HL-60 (cell line): ENCODE data around the gene PCSK2.

Experiments
- DNase-seq, 2 experiments: peaks; one replicate each; pipeline ENCODE4 v3.0.0-alpha.2; 2010 to 2020; ENCODE audit warnings: low read depth in 1 of 2, low spot score in 1 of 2
- H3K27ac ChIP-seq: fragments of 250-450 bp; sonication (Bioruptor Pico); replicated peaks from 2 replicates; pipeline ENCODE4 v1.5.1; 2020; ENCODE audit warnings: mild to moderate bottlenecking, moderate library complexity
- H3K27me3 ChIP-seq: fragments of 250-450 bp; sonication (Bioruptor Pico); 2 replicates; pipeline ENCODE4 v1.5.1; 2021; ENCODE audit warnings: mild to moderate bottlenecking, moderate library complexity; ENCODE audit not compliant: insufficient read depth, poor library complexity, severe bottlenecking
- H3K4me3 ChIP-seq: replicated peaks from 2 replicates; pipeline ENCODE4 v1.5.1; 2011; ENCODE audit warnings: mild to moderate bottlenecking, control low read depth, low read length; ENCODE audit not compliant: insufficient read depth
- GABPA ChIP-seq: IDR thresholded peaks from 2 replicates; pipeline ENCODE4 v1.6.1; 2012; ENCODE audit warnings: low read depth
- POLR2AphosphoS5 ChIP-seq: IDR thresholded peaks from 2 replicates; pipeline ENCODE4 v1.6.1; 2012; ENCODE audit warnings: low read depth
- SPI1 ChIP-seq: IDR thresholded peaks from 2 replicates; pipeline ENCODE4 v1.6.1; 2012; ENCODE audit warnings: low read depth, mild to moderate bottlenecking, borderline replicate concordance
- TF ChIP-seq, protein P1 (sequence below): IDR thresholded peaks from one replicate; pipeline ENCODE4 v1.5.1; 2011; ENCODE audit warnings: low read length, control low read depth, inconsistent platforms; ENCODE audit not compliant: insufficient read depth
- TF ChIP-seq, protein P2 (sequence below): IDR thresholded peaks from 2 replicates; pipeline ENCODE4 v1.6.1; 2012; ENCODE audit warnings: low read depth; ENCODE audit not compliant: insufficient replicate concordance

The PCSK2 gene

DNA sequence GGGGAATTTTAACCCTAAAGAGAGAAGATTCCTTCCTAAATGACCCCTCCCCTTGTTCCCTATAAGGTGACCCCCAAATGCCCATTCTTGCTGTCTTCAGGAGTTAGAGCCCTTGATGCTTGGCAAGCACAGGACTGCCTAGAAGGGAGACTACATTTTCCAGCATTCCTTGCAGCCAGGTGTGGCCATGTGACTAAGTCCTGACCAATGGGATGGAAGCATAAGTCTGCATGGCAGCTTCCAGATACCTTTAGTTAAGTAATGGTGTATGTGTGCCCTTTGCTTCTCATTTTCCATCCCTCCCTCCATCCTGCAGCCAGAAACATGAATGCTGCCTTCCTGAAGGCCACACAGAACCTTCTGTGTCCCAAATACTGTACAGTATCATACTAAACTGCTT is 298.8 kb downstream of the PCSK2 start:
- TF ChIP-seq, protein P1, sequence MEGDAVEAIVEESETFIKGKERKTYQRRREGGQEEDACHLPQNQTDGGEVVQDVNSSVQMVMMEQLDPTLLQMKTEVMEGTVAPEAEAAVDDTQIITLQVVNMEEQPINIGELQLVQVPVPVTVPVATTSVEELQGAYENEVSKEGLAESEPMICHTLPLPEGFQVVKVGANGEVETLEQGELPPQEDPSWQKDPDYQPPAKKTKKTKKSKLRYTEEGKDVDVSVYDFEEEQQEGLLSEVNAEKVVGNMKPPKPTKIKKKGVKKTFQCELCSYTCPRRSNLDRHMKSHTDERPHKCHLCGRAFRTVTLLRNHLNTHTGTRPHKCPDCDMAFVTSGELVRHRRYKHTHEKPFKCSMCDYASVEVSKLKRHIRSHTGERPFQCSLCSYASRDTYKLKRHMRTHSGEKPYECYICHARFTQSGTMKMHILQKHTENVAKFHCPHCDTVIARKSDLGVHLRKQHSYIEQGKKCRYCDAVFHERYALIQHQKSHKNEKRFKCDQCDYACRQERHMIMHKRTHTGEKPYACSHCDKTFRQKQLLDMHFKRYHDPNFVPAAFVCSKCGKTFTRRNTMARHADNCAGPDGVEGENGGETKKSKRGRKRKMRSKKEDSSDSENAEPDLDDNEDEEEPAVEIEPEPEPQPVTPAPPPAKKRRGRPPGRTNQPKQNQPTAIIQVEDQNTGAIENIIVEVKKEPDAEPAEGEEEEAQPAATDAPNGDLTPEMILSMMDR, result no peak
- TF ChIP-seq GABPA, result no peak
- no peak for TF ChIP-seq POLR2AphosphoS5
- TF ChIP-seq SPI1, result no peak
- TF ChIP-seq, protein P2, sequence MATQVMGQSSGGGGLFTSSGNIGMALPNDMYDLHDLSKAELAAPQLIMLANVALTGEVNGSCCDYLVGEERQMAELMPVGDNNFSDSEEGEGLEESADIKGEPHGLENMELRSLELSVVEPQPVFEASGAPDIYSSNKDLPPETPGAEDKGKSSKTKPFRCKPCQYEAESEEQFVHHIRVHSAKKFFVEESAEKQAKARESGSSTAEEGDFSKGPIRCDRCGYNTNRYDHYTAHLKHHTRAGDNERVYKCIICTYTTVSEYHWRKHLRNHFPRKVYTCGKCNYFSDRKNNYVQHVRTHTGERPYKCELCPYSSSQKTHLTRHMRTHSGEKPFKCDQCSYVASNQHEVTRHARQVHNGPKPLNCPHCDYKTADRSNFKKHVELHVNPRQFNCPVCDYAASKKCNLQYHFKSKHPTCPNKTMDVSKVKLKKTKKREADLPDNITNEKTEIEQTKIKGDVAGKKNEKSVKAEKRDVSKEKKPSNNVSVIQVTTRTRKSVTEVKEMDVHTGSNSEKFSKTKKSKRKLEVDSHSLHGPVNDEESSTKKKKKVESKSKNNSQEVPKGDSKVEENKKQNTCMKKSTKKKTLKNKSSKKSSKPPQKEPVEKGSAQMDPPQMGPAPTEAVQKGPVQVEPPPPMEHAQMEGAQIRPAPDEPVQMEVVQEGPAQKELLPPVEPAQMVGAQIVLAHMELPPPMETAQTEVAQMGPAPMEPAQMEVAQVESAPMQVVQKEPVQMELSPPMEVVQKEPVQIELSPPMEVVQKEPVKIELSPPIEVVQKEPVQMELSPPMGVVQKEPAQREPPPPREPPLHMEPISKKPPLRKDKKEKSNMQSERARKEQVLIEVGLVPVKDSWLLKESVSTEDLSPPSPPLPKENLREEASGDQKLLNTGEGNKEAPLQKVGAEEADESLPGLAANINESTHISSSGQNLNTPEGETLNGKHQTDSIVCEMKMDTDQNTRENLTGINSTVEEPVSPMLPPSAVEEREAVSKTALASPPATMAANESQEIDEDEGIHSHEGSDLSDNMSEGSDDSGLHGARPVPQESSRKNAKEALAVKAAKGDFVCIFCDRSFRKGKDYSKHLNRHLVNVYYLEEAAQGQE, result no peak
- DNase-seq, result peak in 1 of 2 experiments; percentile 24
- H3K27me3 ChIP-seq, result no peaks in the 10 kb centered on the region
- no peak overlapping the region for H3K4me3 ChIP-seq
- H3K27ac ChIP-seq, result no peak overlapping the region

DNA sequence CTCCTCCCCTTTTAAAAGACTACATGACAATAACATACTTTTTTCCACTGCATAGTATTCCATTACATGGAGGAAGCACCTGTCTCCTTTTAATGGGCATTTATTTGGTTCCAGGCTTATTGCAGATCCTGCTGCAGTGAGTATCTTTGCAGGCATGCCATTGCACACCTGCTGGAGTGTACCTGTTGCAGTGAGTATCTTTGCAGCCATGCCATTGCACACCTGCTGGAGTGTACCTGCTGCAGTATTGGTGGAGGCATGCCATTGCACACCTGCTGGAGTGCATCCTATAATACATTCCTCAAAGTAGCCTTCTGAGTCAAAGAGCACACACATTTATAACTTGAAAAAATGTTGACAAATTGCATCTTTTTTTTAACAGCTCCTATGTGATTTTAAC is 302.7 kb downstream of the PCSK2 start:
- no peak for DNase-seq
- no peak overlapping the region for H3K27ac ChIP-seq
- no peak overlapping the region for H3K4me3 ChIP-seq
- no peaks in the 10 kb centered on the region for H3K27me3 ChIP-seq
- TF ChIP-seq POLR2AphosphoS5, result no peak
- TF ChIP-seq, protein P2, result no peak
- TF ChIP-seq SPI1, result no peak
- TF ChIP-seq, protein P1, result no peak
- no peak for TF ChIP-seq GABPA

DNA sequence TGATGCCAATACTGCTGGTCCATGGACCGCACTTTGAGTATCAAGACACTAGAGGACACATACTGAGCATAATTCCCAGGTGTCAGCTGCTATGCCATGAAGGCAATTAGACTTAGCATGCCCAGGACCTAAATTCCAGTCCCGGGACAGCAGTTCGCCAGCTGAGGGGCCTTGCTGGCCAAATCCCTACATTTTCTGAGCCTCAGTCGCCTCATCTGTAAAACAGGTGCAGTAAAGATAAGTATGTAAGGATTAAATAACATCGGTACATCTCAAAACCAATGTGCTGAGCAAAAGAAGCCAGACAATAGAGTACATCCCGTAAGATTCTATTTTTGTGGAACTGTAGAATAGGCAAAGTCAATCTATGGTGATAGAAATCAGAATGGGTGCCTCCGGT is 303.3 kb downstream of the PCSK2 start:
- H3K27ac ChIP-seq, result no peak overlapping the region
- H3K4me3 ChIP-seq, result no peak overlapping the region
- no peak for TF ChIP-seq GABPA
- no peak for TF ChIP-seq POLR2AphosphoS5
- TF ChIP-seq, protein P1, result no peak
- no peak for TF ChIP-seq SPI1
- no peak for DNase-seq
- H3K27me3 ChIP-seq, result no peaks in the 10 kb centered on the region
